ENCODE measurements around the gene SMAGP. TPM values are rescaled to one million over a fixed set of nuclear protein-coding genes. Genes with fewer than 3 reads are reported as not detected.

SMAGP gene
- total RNA-seq, 2 experiments from 2014 or later = 2.5 to 3.0 TPM

- H3K36me3 Mint-ChIP-seq (ENCODE audit: low read depth) = peaks cover 5% of the 10 kb centered on the region
- Histone ChIP-seq H3K4me3 (ENCODE audit: low read length) (peak overlapping the region; percentile 72), H3K36me3 (ENCODE audit: insufficient read depth, low read length) (no peaks in the 10 kb centered on the region), H3K4me1 (ENCODE audit: insufficient read depth, low read length) (peaks cover 21% of the 10 kb centered on the region), H3K27me3 (ENCODE audit: control insufficient read depth in 1 of 2, insufficient read depth in 2 of 2, low read length in 2 of 2) (no peaks in the 10 kb centered on the region), H3K27ac (ENCODE audit: low read depth in 1 of 2, low read length in 2 of 2) (no peak overlapping the region), H3K9me3 (ENCODE audit: control insufficient read depth in 1 of 2, insufficient read depth in 1 of 2, low read length in 2 of 2) (no peaks in the 10 kb centered on the region)
- peaks cover 27% of the 10 kb centered on the region for H3K4me1 Mint-ChIP-seq (ENCODE audit: low read depth)
- TF ChIP-seq CTCF (IDR thresholded peaks at IDR 0.05) = no peak
- H3K27ac Mint-ChIP-seq = peak overlapping the region; percentile 70
- ATAC-seq (ENCODE audit: poor library complexity) (no peak), DNase-seq (no peak)
- H3K4me3 Mint-ChIP-seq = peak overlapping the region; percentile 95
- H3K27me3 Mint-ChIP-seq = no peaks in the 10 kb centered on the region
- CTCF ChIA-PET = interaction anchor here (1.0 to 3.3 kb wide), 2 partner anchors 53 to 70 kb away, joined by 3 to 57 read pairs; partner anchors contain the start of gene POU6F1
- intact Hi-C loops (cut with DNase I, micrococcal nuclease) = no loop called here
- no peaks in the 10 kb centered on the region for H3K9me3 Mint-ChIP-seq
- POLR2A ChIA-PET = interaction anchor here (0.6 to 2.7 kb wide), 8 partner anchors 23 to 259 kb away, joined by 3 to 48 read pairs (median 6); partner anchors contain the start of genes DAZAP2 and POU6F1
These were observed 820 bp upstream of the SMAGP start for GRCh38 chr12:51270951-51271518.

GRCh38 chr12:51269174-51270066 is 795 bp downstream of the SMAGP start:
- peaks cover 21% of the 10 kb centered on the region for H3K4me1 ChIP-seq (ENCODE audit: insufficient read depth, low read length)
- Mint-ChIP-seq H3K4me3 (peak overlapping the region; percentile 90), H3K9me3 (no peaks in the 10 kb centered on the region), H3K4me1 (ENCODE audit: low read depth) (peaks cover 38% of the 10 kb centered on the region), H3K27me3 (no peaks in the 10 kb centered on the region), H3K36me3 (ENCODE audit: low read depth) (peaks cover 5% of the 10 kb centered on the region), H3K27ac (peak overlapping the region; percentile 71)
- peak overlapping the region; percentile 72 for H3K4me3 ChIP-seq (ENCODE audit: low read length)
- TF ChIP-seq CTCF (IDR thresholded peaks at IDR 0.05) = peak; percentile 66
- POLR2A ChIA-PET = interaction anchor here (0.6 to 2.7 kb wide), 10 partner anchors 11 to 551 kb away, joined by 3 to 48 read pairs (median 4); partner anchors contain the start of genes BIN2, DAZAP2 and POU6F1
- ATAC-seq (ENCODE audit: poor library complexity) = peak; percentile 75
- no peaks in the 10 kb centered on the region for H3K9me3 ChIP-seq (ENCODE audit: control insufficient read depth in 1 of 2, insufficient read depth in 1 of 2, low read length in 2 of 2)
- H3K36me3 ChIP-seq (ENCODE audit: insufficient read depth, low read length) = no peaks in the 10 kb centered on the region
- H3K27me3 ChIP-seq (ENCODE audit: control insufficient read depth in 1 of 2, insufficient read depth in 2 of 2, low read length in 2 of 2) = no peaks in the 10 kb centered on the region
- intact Hi-C loops (cut with DNase I, micrococcal nuclease) = loop anchor here (1.0 to 10.0 kb wide), 6 partner anchors 55 to 263 kb away; partner anchors contain the start of genes LETMD1 (in 1 of the 2) and POU6F1 (in 1 of the 2)
- DNase-seq = peak; percentile 42 to 81 (median 62)
- CTCF ChIA-PET = interaction anchor here (0.6 to 3.3 kb wide), 10 partner anchors 17 to 102 kb away, joined by 3 to 57 read pairs (median 4); no protein-coding TSS in a partner anchor
- peak overlapping the region in 1 of 2 donors; percentile 36 for H3K27ac ChIP-seq (ENCODE audit: low read depth in 1 of 2, low read length in 2 of 2)

- peaks cover 9% of the 10 kb centered on the region for H3K4me1 ChIP-seq (ENCODE audit: insufficient read depth, low read length)
- H3K27ac ChIP-seq (ENCODE audit: low read depth in 1 of 2, low read length in 2 of 2) = no peak overlapping the region
- ATAC-seq (ENCODE audit: poor library complexity) (peak; percentile 24), DNase-seq (peak in 3 of 14 experiments; percentile 32 to 80 (median 43))
- intact Hi-C loops (cut with DNase I, micrococcal nuclease) = loop anchor here (5.0 to 10.0 kb wide), 3 partner anchors 50 to 267 kb away; partner anchors contain the start of genes LETMD1 (in 1 of the 2) and POU6F1 (in 1 of the 2)
- H3K36me3 Mint-ChIP-seq (ENCODE audit: low read depth) = no peaks in the 10 kb centered on the region
- H3K4me1 Mint-ChIP-seq (ENCODE audit: low read depth) = peaks cover 39% of the 10 kb centered on the region
- H3K36me3 ChIP-seq (ENCODE audit: insufficient read depth, low read length) = no peaks in the 10 kb centered on the region
- H3K9me3 ChIP-seq (ENCODE audit: control insufficient read depth in 1 of 2, insufficient read depth in 1 of 2, low read length in 2 of 2) = no peaks in the 10 kb centered on the region
- H3K27ac Mint-ChIP-seq = peak overlapping the region; percentile 4
- no peaks in the 10 kb centered on the region for H3K27me3 ChIP-seq (ENCODE audit: control insufficient read depth in 1 of 2, insufficient read depth in 2 of 2, low read length in 2 of 2)
- H3K4me3 ChIP-seq (ENCODE audit: low read length) = no peak overlapping the region
- H3K27me3 Mint-ChIP-seq = no peaks in the 10 kb centered on the region
- H3K9me3 Mint-ChIP-seq = no peaks in the 10 kb centered on the region
- POLR2A ChIA-PET = no interaction called here
- CTCF ChIA-PET = no interaction called here
- TF ChIP-seq CTCF (IDR thresholded peaks at IDR 0.05) = no peak
- H3K4me3 Mint-ChIP-seq = peak overlapping the region; percentile 27
These were observed 5.2 kb downstream of the SMAGP start for GRCh38 chr12:51265024-51265423.
